DOHH2 (cell line): ENCODE data around the gene CYP2A6.
"Not testable (repeated sequence)": the region's sequence is repeated elsewhere in the genome, so short reads cannot be mapped to it uniquely, and the experiment has no call there.

Source experiments
- CTCF ChIP-seq: fragments of 200-600 bp; sonication (generic); IDR thresholded peaks from one replicate; pipeline ENCODE4 v1.5.1; 2014; ENCODE audit warnings: antibody characterized with exemption, mild to moderate bottlenecking, low read depth, low read length; ENCODE audit not compliant: poor library complexity, severe bottlenecking
- EZH2phosphoT487 ChIP-seq: fragments of 200-600 bp; sonication (generic); IDR thresholded peaks from 2 replicates; pipeline ENCODE4 v1.6.1; 2017; ENCODE audit warnings: borderline replicate concordance, mild to moderate bottlenecking, antibody characterized with exemption, low read length, moderate library complexity, mixed read lengths

GRCh38 chr19:40875526-40875951 lies 25.3 kb upstream of the CYP2A6 start:
- not testable (repeated sequence) for TF ChIP-seq CTCF, EZH2phosphoT487
